WTC11 (cell line): Measurements from ENCODE around the gene BOLL. TPM values are rescaled to one million over a fixed set of nuclear protein-coding genes. Genes with fewer than 3 reads are reported as not detected.

Experiments
- ATAC-seq: fragments of 200-7000 bp; cut with Tn5 transposase; 2 replicates; pipeline ENCODE4 v1.10.0; 2021; ENCODE audit warnings: mild to moderate bottlenecking, moderate library complexity
- CTCF ChIA-PET: fragments of 300-600 bp; sonication (Branson Sonifier 250); formaldehyde crosslinking; loops from one replicate; lab custom pipeline; 2021; ENCODE audit warnings: antibody characterized with exemption; lab: Charles Lee
- POLR2A ChIA-PET: fragments of 350-600 bp; sonication (Branson Sonifier 250); formaldehyde crosslinking; loops from one replicate; lab custom pipeline; 2021; ENCODE audit warnings: antibody characterized with exemption; lab: Charles Lee
- DNase-seq: peaks from one replicate; pipeline ENCODE4 v3.0.0; 2021; ENCODE audit warnings: low spot score
- H3K27ac Mint-ChIP-seq: 2 replicates; pipeline ENCODE4 v1.8.0; 2021; ENCODE audit warnings: mixed read lengths
- H3K27me3 Mint-ChIP-seq: 2 replicates; pipeline ENCODE4 v1.8.0; 2021; ENCODE audit warnings: low read depth, mild to moderate bottlenecking, moderate library complexity, mixed read lengths
- H3K36me3 Mint-ChIP-seq: 2 replicates; pipeline ENCODE4 v1.8.0; 2021; ENCODE audit warnings: mixed read lengths
- H3K4me1 Mint-ChIP-seq: 2 replicates; pipeline ENCODE4 v1.8.0; 2022; ENCODE audit warnings: mixed read lengths
- H3K4me3 Mint-ChIP-seq: 2 replicates; pipeline ENCODE4 v1.8.0; 2021; ENCODE audit warnings: mild to moderate bottlenecking, moderate library complexity, mixed read lengths
- H3K9me3 Mint-ChIP-seq: 2 replicates; pipeline ENCODE4 v1.8.0; 2021; ENCODE audit warnings: mixed read lengths
- ATF6 ChIP-seq: sonication (generic); formaldehyde crosslinking; IDR thresholded peaks from 2 replicates; pipeline ENCODE4 v1.8.1; 2023; ENCODE audit warnings: mild to moderate bottlenecking, missing genetic modification reagents
- CBFB ChIP-seq: sonication (generic); formaldehyde crosslinking; IDR thresholded peaks from 2 replicates; pipeline ENCODE4 v1.8.1; 2022; ENCODE audit warnings: mild to moderate bottlenecking, low read depth, missing genetic modification reagents
- CREB1 ChIP-seq: sonication (generic); formaldehyde crosslinking; IDR thresholded peaks from 2 replicates; pipeline ENCODE4 v1.8.0; 2023; ENCODE audit warnings: mild to moderate bottlenecking, missing genetic modification reagents
- GTF2I ChIP-seq: fragments of 250-450 bp; sonication (Bioruptor Pico); conservative IDR thresholded peaks from 2 replicates; pipeline ENCODE4 v1.4.0; 2021; ENCODE audit warnings: mild to moderate bottlenecking
- KAT7 ChIP-seq: sonication (generic); formaldehyde crosslinking; IDR thresholded peaks from 2 replicates; pipeline ENCODE4 v1.8.1; 2023; ENCODE audit warnings: missing genetic modification reagents, mild to moderate bottlenecking, borderline replicate concordance
- MXD4 ChIP-seq: fragments of 250-450 bp; sonication (Bioruptor Pico); IDR thresholded peaks from 2 replicates; pipeline ENCODE4 v1.8.0; 2021; ENCODE audit warnings: mild to moderate bottlenecking, moderate library complexity, borderline replicate concordance
- SMAD4 ChIP-seq: sonication (generic); formaldehyde crosslinking; IDR thresholded peaks from 2 replicates; pipeline ENCODE4 v1.8.0; 2022; ENCODE audit warnings: mild to moderate bottlenecking, missing genetic modification reagents
- SP1 ChIP-seq: sonication (generic); formaldehyde crosslinking; conservative IDR thresholded peaks from 2 replicates; pipeline ENCODE4 v1.8.1; 2022; ENCODE audit warnings: missing genetic modification reagents
- ZMAT4 ChIP-seq: fragments of 250-450 bp; sonication (Bioruptor Pico); IDR thresholded peaks from 2 replicates; pipeline ENCODE4 v1.9.0; 2021; ENCODE audit warnings: mild to moderate bottlenecking
- ZNF232 ChIP-seq: sonication (generic); formaldehyde crosslinking; IDR thresholded peaks from 2 replicates; pipeline ENCODE4 v1.8.0; 2022; ENCODE audit warnings: mild to moderate bottlenecking, missing genetic modification reagents
- ZNF263 ChIP-seq: sonication (generic); formaldehyde crosslinking; IDR thresholded peaks from 2 replicates; pipeline ENCODE4 v1.8.1; 2022; ENCODE audit warnings: low read depth, mild to moderate bottlenecking, moderate library complexity, missing genetic modification reagents
- ZNF317 ChIP-seq: sonication (generic); formaldehyde crosslinking; IDR thresholded peaks from 2 replicates; pipeline ENCODE4 v1.8.1; 2023; ENCODE audit warnings: low read depth, mild to moderate bottlenecking, moderate library complexity, missing genetic modification reagents, borderline replicate concordance
- ZNF532 ChIP-seq: fragments of 250-450 bp; sonication (Bioruptor Pico); IDR thresholded peaks from 2 replicates; pipeline ENCODE4 v1.9.0; 2021; ENCODE audit warnings: mild to moderate bottlenecking, borderline replicate concordance
- total RNA-seq: library from RNA; stranded (reverse); gene quantifications from 3 replicates; pipeline ENCODE4 v1.2.3, GENCODE V29; 2021
- TF ChIP-seq, protein P1 (sequence below): sonication (generic); formaldehyde crosslinking; IDR thresholded peaks from 2 replicates; pipeline ENCODE4 v1.8.0; 2023; ENCODE audit warnings: mild to moderate bottlenecking, missing genetic modification reagents
- TF ChIP-seq, protein P2 (sequence below): sonication (generic); formaldehyde crosslinking; IDR thresholded peaks from 2 replicates; pipeline ENCODE4 v1.8.1; 2023; ENCODE audit warnings: mild to moderate bottlenecking, missing genetic modification reagents
- TF ChIP-seq, protein P3 (sequence below): sonication (generic); formaldehyde crosslinking; IDR thresholded peaks from 2 replicates; pipeline ENCODE4 v1.8.0; 2022; ENCODE audit warnings: mild to moderate bottlenecking, missing genetic modification reagents

Gene BOLL
- total RNA-seq, 1 experiment from 2014 or later: 0.13 TPM

DNA sequence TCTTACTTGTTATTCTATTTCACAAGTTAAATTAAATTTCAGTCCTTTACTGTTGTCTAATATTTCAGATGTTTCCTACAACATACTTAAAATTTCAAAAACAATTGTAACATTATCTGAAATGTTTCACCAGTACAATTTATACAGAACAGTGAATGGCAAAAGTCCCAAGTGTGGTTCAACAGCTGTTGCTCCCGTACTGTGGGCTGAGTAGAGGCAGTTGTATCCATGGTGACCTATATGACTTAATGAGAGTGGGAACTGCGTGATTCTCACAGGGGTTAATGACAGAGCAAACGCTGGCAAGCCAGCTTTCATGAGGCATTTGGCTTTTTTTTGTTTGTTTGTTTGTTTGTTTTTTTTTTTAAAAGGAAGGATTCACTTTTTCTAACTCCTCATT is 13.9 kb upstream of the BOLL start:
- no peak for ATAC-seq

GRCh38 chr2:197798187-197798586 is 13.1 kb upstream of the BOLL start:
- peaks cover 18% of the 10 kb centered on the region for H3K9me3 Mint-ChIP-seq
- no peak for TF ChIP-seq ZNF232 (CRISPR knock-in tag)
- no peak for TF ChIP-seq ZMAT4 (CRISPR knock-in tag)
- no peak for TF ChIP-seq SMAD4
- TF ChIP-seq, all 79 proteins: peak for 0
- POLR2A ChIA-PET: no interaction called here
- CTCF ChIA-PET: no interaction called here
- H3K4me3 Mint-ChIP-seq: no peak overlapping the region
- peaks cover 13% of the 10 kb centered on the region for H3K27me3 Mint-ChIP-seq
- peaks cover 8% of the 10 kb centered on the region for H3K36me3 Mint-ChIP-seq
- ATAC-seq (no peak), DNase-seq (no peak)
- H3K4me1 Mint-ChIP-seq: no peaks in the 10 kb centered on the region
- H3K27ac Mint-ChIP-seq: no peak overlapping the region

More for the DNA sequence above, 13.9 kb upstream of the BOLL start:
- Mint-ChIP-seq H3K27ac (no peak overlapping the region), H3K9me3 (peaks cover 18% of the 10 kb centered on the region), H3K27me3 (peaks cover 20% of the 10 kb centered on the region), H3K4me3 (no peak overlapping the region), H3K36me3 (peaks cover 8% of the 10 kb centered on the region), H3K4me1 (peaks cover 4% of the 10 kb centered on the region)
- ChIA-PET POLR2A (no interaction called here), CTCF (no interaction called here)
- TF ChIP-seq ATF6 (CRISPR knock-in tag): no peak
- TF ChIP-seq, protein P1, sequence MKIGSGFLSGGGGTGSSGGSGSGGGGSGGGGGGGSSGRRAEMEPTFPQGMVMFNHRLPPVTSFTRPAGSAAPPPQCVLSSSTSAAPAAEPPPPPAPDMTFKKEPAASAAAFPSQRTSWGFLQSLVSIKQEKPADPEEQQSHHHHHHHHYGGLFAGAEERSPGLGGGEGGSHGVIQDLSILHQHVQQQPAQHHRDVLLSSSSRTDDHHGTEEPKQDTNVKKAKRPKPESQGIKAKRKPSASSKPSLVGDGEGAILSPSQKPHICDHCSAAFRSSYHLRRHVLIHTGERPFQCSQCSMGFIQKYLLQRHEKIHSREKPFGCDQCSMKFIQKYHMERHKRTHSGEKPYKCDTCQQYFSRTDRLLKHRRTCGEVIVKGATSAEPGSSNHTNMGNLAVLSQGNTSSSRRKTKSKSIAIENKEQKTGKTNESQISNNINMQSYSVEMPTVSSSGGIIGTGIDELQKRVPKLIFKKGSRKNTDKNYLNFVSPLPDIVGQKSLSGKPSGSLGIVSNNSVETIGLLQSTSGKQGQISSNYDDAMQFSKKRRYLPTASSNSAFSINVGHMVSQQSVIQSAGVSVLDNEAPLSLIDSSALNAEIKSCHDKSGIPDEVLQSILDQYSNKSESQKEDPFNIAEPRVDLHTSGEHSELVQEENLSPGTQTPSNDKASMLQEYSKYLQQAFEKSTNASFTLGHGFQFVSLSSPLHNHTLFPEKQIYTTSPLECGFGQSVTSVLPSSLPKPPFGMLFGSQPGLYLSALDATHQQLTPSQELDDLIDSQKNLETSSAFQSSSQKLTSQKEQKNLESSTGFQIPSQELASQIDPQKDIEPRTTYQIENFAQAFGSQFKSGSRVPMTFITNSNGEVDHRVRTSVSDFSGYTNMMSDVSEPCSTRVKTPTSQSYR (CRISPR knock-in tag): no peak
- TF ChIP-seq, protein P2, sequence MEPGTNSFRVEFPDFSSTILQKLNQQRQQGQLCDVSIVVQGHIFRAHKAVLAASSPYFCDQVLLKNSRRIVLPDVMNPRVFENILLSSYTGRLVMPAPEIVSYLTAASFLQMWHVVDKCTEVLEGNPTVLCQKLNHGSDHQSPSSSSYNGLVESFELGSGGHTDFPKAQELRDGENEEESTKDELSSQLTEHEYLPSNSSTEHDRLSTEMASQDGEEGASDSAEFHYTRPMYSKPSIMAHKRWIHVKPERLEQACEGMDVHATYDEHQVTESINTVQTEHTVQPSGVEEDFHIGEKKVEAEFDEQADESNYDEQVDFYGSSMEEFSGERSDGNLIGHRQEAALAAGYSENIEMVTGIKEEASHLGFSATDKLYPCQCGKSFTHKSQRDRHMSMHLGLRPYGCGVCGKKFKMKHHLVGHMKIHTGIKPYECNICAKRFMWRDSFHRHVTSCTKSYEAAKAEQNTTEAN: no peak
- DNase-seq: no peak

- Mint-ChIP-seq H3K9me3 (peaks cover 25% of the 10 kb centered on the region), H3K4me1 (no peaks in the 10 kb centered on the region), H3K36me3 (peaks cover 8% of the 10 kb centered on the region), H3K27me3 (peaks cover 16% of the 10 kb centered on the region), H3K27ac (no peak overlapping the region), H3K4me3 (no peak overlapping the region)
- DNase-seq (no peak), ATAC-seq (no peak)
- ChIA-PET POLR2A (no interaction called here), CTCF (no interaction called here)
- no peak for TF ChIP-seq ATF6 (CRISPR knock-in tag)
- TF ChIP-seq CREB1 (CRISPR knock-in tag): no peak
- no peak for TF ChIP-seq ZNF317 (CRISPR knock-in tag)
- TF ChIP-seq, protein P3, sequence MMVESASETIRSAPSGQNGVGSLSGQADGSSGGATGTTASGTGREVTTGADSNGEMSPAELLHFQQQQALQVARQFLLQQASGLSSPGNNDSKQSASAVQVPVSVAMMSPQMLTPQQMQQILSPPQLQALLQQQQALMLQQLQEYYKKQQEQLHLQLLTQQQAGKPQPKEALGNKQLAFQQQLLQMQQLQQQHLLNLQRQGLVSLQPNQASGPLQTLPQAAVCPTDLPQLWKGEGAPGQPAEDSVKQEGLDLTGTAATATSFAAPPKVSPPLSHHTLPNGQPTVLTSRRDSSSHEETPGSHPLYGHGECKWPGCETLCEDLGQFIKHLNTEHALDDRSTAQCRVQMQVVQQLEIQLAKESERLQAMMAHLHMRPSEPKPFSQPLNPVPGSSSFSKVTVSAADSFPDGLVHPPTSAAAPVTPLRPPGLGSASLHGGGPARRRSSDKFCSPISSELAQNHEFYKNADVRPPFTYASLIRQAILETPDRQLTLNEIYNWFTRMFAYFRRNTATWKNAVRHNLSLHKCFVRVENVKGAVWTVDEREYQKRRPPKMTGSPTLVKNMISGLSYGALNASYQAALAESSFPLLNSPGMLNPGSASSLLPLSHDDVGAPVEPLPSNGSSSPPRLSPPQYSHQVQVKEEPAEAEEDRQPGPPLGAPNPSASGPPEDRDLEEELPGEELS (CRISPR knock-in tag): no peak
- TF ChIP-seq SP1 (CRISPR knock-in tag): no peak
- TF ChIP-seq CBFB: no peak
- no peak for TF ChIP-seq MXD4 (CRISPR knock-in tag)
- TF ChIP-seq ZNF263 (CRISPR knock-in tag): no peak
- no peak for TF ChIP-seq ZNF532 (CRISPR knock-in tag)
- no peak for TF ChIP-seq KAT7
- TF ChIP-seq GTF2I (CRISPR knock-in tag): no peak
Measured at GRCh38 chr2:197795277-197795676, 10.2 kb upstream of the BOLL start.
